MCF 10A (cell line): ENCODE results near the gene ZMIZ1. TPM values are rescaled to one million over a fixed set of nuclear protein-coding genes. Genes with fewer than 3 reads are reported as not detected.

Experiments
- BruUV-seq: library from RNA; stranded (reverse); fragments of 400-500 nt; replicated peaks from 2 replicates; lab custom pipeline; 2021; lab: Mats Ljungman, UMichigan
- CTCF ChIA-PET: fragments of 300-600 bp; sonication (Branson Sonifier 250); formaldehyde crosslinking; extraction: SDS; loops from one replicate; lab custom pipeline; 2021; ENCODE audit warnings: antibody characterized with exemption, inconsistent platforms; lab: Yijun Ruan, JAX
- POLR2A ChIA-PET: fragments of 300-600, 350-650 bp; sonication (Branson Sonifier 250); formaldehyde crosslinking; extraction: SDS; loops from one replicate; lab custom pipeline; 2020; ENCODE audit warnings: antibody characterized with exemption, inconsistent platforms; lab: Yijun Ruan, JAX
- DNase-seq: peaks from one replicate; pipeline ENCODE4 v3.0.0-alpha.2; 2018; ENCODE audit not compliant: unreplicated experiment
- H3K27ac Mint-ChIP-seq: one replicate; pipeline ENCODE4 v1.8.0; 2022; ENCODE audit warnings: mild to moderate bottlenecking, low read depth, mixed read lengths; ENCODE audit not compliant: unreplicated experiment
- H3K27me3 Mint-ChIP-seq: one replicate; pipeline ENCODE4 v1.8.0; 2022; ENCODE audit warnings: mixed read lengths; ENCODE audit not compliant: insufficient read depth, unreplicated experiment
- H3K36me3 Mint-ChIP-seq: one replicate; pipeline ENCODE4 v1.8.0; 2022; ENCODE audit warnings: mild to moderate bottlenecking, moderate library complexity, mixed read lengths; ENCODE audit not compliant: insufficient read depth, unreplicated experiment
- H3K4me1 Mint-ChIP-seq: one replicate; pipeline ENCODE4 v1.8.0; 2022; ENCODE audit warnings: mixed read lengths; ENCODE audit not compliant: insufficient read depth, unreplicated experiment
- H3K4me3 Mint-ChIP-seq: one replicate; pipeline ENCODE4 v1.8.0; 2022; ENCODE audit warnings: mild to moderate bottlenecking, moderate library complexity, mixed read lengths; ENCODE audit not compliant: unreplicated experiment
- H3K9me3 Mint-ChIP-seq: one replicate; pipeline ENCODE4 v1.8.0; 2022; ENCODE audit warnings: mixed read lengths; ENCODE audit not compliant: unreplicated experiment
- CTCF ChIP-seq: fragments of 200-600 bp; IDR thresholded peaks from one replicate; pipeline ENCODE4 v1.8.0; 2022; ENCODE audit warnings: antibody characterized with exemption, mild to moderate bottlenecking; ENCODE audit not compliant: unreplicated experiment
- intact Hi-C: fragments of 100-400 bp; cut with micrococcal nuclease; formaldehyde crosslinking; loops from 2 replicates; pipeline ENCODE4 v1.14.1; 2022
- total RNA-seq: library from RNA; stranded (reverse); gene quantifications from 2 replicates; pipeline ENCODE4 v1.2.3, GENCODE V29; 2022

The ZMIZ1 gene
- total RNA-seq, 1 experiment from 2014 or later: 15.5 TPM

DNA sequence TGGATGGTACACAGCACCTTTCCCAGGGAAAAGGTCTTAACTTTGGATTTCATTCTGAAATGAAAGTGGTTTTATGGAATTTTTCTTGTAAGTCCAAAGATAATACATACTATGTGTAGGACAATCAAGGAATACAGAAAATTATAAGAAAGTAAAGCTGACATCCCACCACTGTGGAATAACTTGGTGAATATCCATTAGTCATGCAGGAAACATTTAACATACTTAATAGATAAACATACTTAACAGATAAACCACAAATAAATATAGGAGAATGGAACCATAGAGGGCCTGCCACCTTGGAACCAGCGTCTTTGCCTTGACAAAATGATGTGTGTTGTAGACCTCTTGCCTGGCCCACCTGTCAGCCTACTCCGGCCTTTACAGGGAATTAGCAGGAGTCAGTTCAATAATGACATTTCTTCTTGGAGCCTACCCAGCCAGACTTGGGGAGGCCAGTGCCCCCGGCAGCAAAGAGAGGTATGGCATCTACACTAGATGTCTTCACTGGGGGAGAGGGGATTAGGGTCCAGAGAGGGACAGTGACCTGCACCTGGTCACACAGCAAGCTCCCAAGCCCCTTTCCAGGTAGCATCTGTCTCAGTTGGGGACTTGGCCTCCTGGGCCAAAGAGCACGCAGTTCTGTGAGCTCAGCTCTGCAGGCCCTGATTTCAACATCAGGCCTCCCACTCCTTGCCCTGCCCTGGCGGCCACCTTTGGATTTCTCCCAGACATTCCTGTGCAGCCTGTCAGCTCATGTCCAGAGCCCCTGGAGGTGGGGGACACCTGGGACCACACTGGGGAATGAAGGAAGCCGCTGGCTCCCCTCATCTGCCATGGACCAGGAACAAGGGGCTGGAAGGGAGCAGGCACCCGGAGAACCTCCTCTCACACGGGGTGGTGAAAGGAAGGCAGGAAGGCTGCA is 165.9 kb downstream of the ZMIZ1 start:
- BruUV-seq: no TSS peak
- H3K4me3 Mint-ChIP-seq: no peak overlapping the region
- H3K27me3 Mint-ChIP-seq: no peaks in the 10 kb centered on the region
- peak; percentile 61 for DNase-seq
- intact Hi-C loops: no loop called here
- H3K36me3 Mint-ChIP-seq: no peaks in the 10 kb centered on the region
- no peaks in the 10 kb centered on the region for H3K9me3 Mint-ChIP-seq
- CTCF ChIA-PET: interaction anchor here (1.0 kb wide), 1 partner anchor 38 kb away, joined by 4 read pairs; no protein-coding TSS in a partner anchor
- POLR2A ChIA-PET: no interaction called here
- H3K4me1 Mint-ChIP-seq: peaks cover 46% of the 10 kb centered on the region
- TF ChIP-seq CTCF: no peak
- peak overlapping the region; percentile 87 for H3K27ac Mint-ChIP-seq

- peaks cover 48% of the 10 kb centered on the region for H3K4me1 Mint-ChIP-seq
- no peak for DNase-seq
- H3K27ac Mint-ChIP-seq: peak overlapping the region; percentile 87
- no peaks in the 10 kb centered on the region for H3K27me3 Mint-ChIP-seq
- H3K36me3 Mint-ChIP-seq: no peaks in the 10 kb centered on the region
- no peak overlapping the region for H3K4me3 Mint-ChIP-seq
- ChIA-PET POLR2A (interaction anchor here (0.6 kb wide), 1 partner anchor 10 kb away, joined by 3 read pairs; no protein-coding TSS in a partner anchor), CTCF (interaction anchor here (0.6 to 0.7 kb wide), 2 partner anchors 38 to 446 kb away, joined by 4 to 5 read pairs; no protein-coding TSS in a partner anchor)
- intact Hi-C loops: no loop called here
- no TSS peak for BruUV-seq
- no peaks in the 10 kb centered on the region for H3K9me3 Mint-ChIP-seq
- no peak for TF ChIP-seq CTCF
Measured at GRCh38 chr10:79235765-79236432, 167.1 kb downstream of the ZMIZ1 start.

- intact Hi-C loops: no loop called here
- peak overlapping the region; percentile 79 for H3K27ac Mint-ChIP-seq
- no TSS peak for BruUV-seq
- no peak overlapping the region for H3K4me3 Mint-ChIP-seq
- H3K9me3 Mint-ChIP-seq: no peaks in the 10 kb centered on the region
- ChIA-PET CTCF (interaction anchor here (0.6 to 0.7 kb wide), 2 partner anchors 39 to 446 kb away, joined by 4 to 5 read pairs; no protein-coding TSS in a partner anchor), POLR2A (interaction anchor here (0.6 kb wide), 1 partner anchor 10 kb away, joined by 3 read pairs; no protein-coding TSS in a partner anchor)
- H3K4me1 Mint-ChIP-seq: peaks cover 53% of the 10 kb centered on the region
- H3K27me3 Mint-ChIP-seq: no peaks in the 10 kb centered on the region
- H3K36me3 Mint-ChIP-seq: no peaks in the 10 kb centered on the region
- TF ChIP-seq CTCF: no peak
- DNase-seq: no peak
Measured at GRCh38 chr10:79236433-79236765, 167.6 kb downstream of the ZMIZ1 start.
